GM19099 (cell line): Measurements from ENCODE around the gene YIPF7.

ENCODE experiments used
- POLR2A ChIP-seq: IDR thresholded peaks from 3 replicates; pipeline ENCODE4 v1.6.1; 2011; ENCODE audit warnings: low read depth; ENCODE audit not compliant: insufficient read length; ENCODE audit errors: extremely low read depth

Gene YIPF7

DNA sequence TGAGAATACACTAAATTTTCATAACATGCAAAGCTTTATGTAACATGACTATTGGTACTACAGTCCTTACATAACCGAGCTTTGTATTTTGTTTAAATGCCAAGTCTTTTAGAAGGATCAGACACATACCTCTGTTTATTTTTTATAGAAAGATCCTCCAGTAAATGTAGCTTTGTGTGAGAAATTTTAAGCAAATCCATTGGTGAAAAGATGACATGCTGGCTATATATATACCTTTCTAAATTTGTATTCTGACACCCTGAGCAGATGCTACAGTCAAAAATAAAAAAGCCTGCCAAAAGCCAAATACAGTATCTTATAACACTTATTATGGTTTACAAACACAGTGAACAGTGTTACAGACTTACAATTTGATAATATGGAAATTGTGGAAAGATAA, at the start of gene YIPF7:
TSS of gene YIPF7 (minus strand) at position 201 of the 400 bp plus-strand sequence. CDS start 1,525 bp downstream, outside the sequence.
- no peak for TF ChIP-seq POLR2A

DNA sequence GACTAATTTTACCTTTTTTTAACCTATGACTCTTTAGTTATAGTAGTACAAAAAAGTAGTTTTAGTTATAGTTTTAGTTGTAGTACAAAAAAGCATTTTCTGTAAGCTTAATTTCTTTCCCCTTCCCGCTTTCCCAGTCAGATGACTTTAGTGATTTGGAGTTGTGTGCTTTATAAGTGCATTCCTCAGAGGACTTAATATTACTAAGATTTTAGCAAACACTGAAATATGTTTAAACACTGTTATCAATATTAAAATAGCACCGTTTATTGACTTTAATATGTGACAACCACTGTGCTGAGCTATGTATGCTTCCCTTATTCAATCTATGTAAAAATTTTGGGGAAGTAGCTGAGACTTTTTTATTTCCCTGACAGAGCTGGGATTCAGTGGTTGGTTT, 49.6 kb upstream of the YIPF7 start:
- TF ChIP-seq POLR2A, result no peak

DNA sequence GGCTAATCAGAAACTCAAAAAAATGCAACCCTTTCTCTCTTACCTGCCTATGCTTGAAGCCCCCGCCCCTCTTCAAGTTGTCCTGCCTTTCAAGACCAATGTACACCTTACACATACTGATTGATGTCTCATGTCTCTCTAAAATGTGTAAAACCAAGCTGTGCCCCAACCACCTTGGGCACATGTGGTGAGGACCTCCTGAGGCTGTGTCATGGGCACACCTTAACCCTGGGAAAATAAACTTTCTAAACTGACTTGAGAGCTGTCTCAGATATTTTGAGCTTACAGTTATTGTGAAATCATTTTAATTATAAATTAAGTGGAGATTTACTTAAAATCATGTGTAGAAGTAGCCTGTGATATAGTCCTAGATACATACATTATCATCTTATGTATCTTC, 49.0 kb upstream of the YIPF7 start:
- no peak for TF ChIP-seq POLR2A

DNA sequence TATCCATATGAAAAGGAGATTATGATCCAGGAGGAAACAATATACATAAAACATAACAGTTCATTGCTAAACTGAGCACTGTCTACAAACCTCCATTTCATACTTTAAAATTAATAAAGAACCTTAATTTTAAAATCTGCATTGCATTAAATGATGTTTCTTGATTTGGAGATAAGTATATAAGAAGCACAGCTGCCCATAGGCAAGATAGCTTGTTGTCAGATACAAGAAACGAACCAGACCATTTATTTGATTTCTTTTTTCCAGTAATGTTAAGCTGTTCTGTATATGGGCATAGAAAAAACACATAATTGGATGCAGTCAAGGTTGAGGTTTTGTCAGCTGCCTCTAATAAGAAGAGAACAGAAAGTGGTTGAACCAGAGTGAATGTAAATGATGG, 33.2 kb upstream of the YIPF7 start:
- no peak for TF ChIP-seq POLR2A

GRCh38 chr4:44679060-44679459, 27.6 kb upstream of the YIPF7 start:
- no peak for TF ChIP-seq POLR2A

- peak; percentile 94 for TF ChIP-seq POLR2A
Observed at GRCh38 chr4:44678094-44679041, 26.9 kb upstream of the YIPF7 start, which contains the start of gene GUF1. Gene GUF1 (plus strand): TSS chr4:44678420. CDS start chr4:44678623, 203 bp downstream.

DNA sequence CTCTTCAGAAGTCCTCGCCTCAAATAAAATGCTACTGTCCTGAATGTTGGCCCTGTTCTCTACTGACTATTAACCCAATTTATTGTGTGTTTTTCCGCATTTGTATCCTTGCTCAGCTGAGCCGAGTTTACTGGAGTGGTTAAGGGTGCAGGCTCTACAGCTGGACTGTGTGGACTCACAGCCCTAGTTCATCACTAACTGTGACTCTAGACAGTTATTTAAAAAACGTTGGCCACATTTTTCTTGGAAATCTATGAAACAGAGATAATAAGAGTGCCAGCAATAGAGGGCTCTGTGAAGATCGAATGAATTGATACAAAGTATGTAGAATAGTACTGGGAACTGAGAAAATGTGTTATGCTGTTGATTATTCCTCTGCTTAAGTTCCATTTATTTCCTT, 23.9 kb upstream of the YIPF7 start:
- no peak for TF ChIP-seq POLR2A

GRCh38 chr4:44674471-44674870, 23.0 kb upstream of the YIPF7 start:
- no peak for TF ChIP-seq POLR2A

DNA sequence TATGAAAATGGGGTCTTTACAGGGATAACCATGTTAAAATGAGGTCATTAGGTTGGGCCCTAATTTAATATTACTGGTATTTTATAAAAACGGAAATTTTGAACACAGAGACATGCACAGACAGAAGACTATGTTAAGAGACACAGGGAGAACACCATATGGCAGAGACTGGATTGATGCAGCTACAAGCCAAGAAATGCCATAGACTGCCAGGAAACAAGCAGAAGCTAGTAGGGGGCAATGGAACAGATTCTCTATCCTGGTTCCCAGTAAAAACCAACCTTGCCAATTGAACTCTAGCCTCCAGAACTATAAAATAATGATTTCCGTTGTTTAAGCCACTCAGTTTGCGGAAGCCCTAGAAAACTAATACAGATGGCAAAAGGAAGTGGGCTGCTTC, 20.2 kb upstream of the YIPF7 start:
- TF ChIP-seq POLR2A, result no peak

- no peak for TF ChIP-seq POLR2A
Observed at GRCh38 chr4:44670506-44671199, 19.2 kb upstream of the YIPF7 start.

- no peak for TF ChIP-seq POLR2A
Observed at GRCh38 chr4:44668526-44668925, 17.1 kb upstream of the YIPF7 start.

DNA sequence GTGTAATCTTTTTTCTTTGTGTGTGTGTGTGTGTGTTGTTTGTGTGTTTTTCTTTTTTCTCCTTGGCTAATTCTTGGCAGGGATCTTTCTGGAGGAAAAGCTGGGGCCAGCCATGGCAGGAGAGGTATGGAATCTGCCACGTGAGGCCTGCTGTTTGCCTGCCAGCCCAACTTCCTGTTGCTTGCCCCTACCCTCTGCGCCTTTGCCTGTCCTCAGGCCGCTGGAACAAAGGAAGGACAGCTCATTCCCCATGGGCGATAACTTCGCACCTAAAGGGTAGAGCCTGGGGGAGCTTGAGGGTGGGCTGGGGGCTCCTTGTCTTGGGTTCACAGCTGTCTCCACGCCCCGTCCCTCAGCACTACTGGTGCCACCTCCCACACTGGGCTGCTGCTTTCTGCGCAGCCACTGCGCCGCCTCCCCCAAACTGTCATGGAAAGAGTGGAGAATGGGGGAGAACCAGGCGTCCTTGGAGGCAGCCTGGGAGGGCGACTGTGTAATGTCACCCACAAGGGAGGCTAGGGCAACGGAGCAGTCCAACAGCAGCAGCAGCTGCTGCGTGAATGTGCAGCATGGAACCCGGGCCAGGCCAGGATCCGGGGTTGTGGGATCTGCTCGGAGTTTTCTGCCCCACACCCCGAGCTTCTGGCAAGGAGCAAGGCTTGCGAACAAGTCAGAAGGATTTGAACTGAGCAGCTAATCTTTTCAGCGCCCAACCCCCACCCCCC, 12.3 kb upstream of the YIPF7 start:
- no peak for TF ChIP-seq POLR2A

DNA sequence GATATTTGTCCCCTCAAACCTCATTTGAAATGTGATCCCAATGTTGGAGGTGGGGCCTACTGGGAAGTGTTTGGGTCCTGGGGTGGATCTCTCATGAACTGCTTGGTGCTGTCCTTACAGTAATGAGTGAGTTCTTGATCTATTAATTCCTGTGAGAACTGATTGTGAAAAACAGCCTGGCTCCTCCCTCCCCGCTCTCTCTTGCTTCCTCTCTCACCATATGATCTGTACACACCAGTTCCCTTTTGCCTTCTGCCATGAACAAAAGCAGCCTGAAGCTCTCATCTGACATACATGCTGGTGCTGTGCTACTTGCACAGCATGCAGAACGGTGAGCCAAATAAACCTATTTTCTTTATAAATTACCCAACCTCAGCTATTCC, 11.2 kb upstream of the YIPF7 start:
- TF ChIP-seq POLR2A, result no peak

- TF ChIP-seq POLR2A, result no peak
Observed at GRCh38 chr4:44661940-44662622, 10.7 kb upstream of the YIPF7 start.

DNA sequence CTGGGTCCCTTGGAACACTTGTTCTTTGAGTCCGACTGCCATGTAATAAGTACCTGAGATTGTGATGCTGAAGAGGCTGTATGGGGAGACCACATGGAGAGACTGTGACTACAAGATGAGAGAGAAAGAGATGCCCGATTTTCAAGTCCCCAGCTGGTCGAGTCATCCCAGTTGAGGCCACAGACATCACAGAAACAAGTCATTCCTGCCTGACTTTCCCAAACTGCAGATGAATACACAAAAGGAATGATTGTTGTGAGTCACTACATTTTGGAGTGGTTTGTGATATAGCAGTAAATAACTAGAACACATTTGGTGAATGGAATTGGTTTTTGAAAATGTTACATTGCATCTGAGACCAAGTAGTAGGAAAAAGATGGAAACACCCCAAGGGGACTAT, 9.0 kb upstream of the YIPF7 start:
- TF ChIP-seq POLR2A, result no peak
